ENCODE results near the gene ZNF419.
A peak's percentile ranks its signal among the peaks of the same experiment; 100 is the strongest.
"Not testable (repeated sequence)": the region's sequence is repeated elsewhere in the genome, so short reads cannot be mapped to it uniquely, and the experiment has no call there.

The ZNF419 gene

GRCh38 chr19:57515255-57515654 is 27.7 kb downstream of the ZNF419 start:
- TF ChIP-seq EZH2 (IDR thresholded peaks at IDR 0.05) (no peak), POLR2AphosphoS5 (IDR thresholded peaks at IDR 0.05; ENCODE audit: borderline replicate concordance, low read depth, low read length) (no peak), FOXP2 (optimal IDR thresholded peaks at IDR 0.05; ENCODE audit: control extremely low read depth, extremely low read length, insufficient read depth) (no peak)
- Histone ChIP-seq H3K27ac (no peak overlapping the region), H3K9me3 (ENCODE audit: low read depth, low read length) (no peaks in the 10 kb centered on the region), H3K4me3 (no peak overlapping the region), H3K36me3 (ENCODE audit: insufficient read depth, low read length) (peaks cover 22% of the 10 kb centered on the region; the same call in 1 of the 2 replicates), H3K9ac (ENCODE audit: insufficient read length) (no peak overlapping the region)
- DNase-seq (ENCODE audit: low read depth, low spot score): no peak

GRCh38 chr19:57518021-57518420 is 30.5 kb downstream of the ZNF419 start:
- DNase-seq (ENCODE audit: low read depth, low spot score); H3K9ac ChIP-seq (ENCODE audit: insufficient read length); H3K27ac ChIP-seq; H3K4me3 ChIP-seq; H3K9me3 ChIP-seq (ENCODE audit: low read depth, low read length): not testable (repeated sequence)
- peaks cover 22% of the 10 kb centered on the region; the same call in 1 of the 2 replicates for H3K36me3 ChIP-seq (ENCODE audit: insufficient read depth, low read length)

- Histone ChIP-seq H3K27ac (no peak within 1 kb of the TSS), H3K9ac (ENCODE audit: insufficient read length) (peak within 1 kb of the TSS; percentile 84), H3K9me3 (ENCODE audit: low read depth, low read length) (peaks cover 2% of the 10 kb centered on the region; the same call in 1 of the 2 replicates), H3K36me3 (ENCODE audit: insufficient read depth, low read length) (peaks cover 20% of the 10 kb centered on the region), H3K4me3 (peak within 1 kb of the TSS; percentile 88)
- DNase-seq (ENCODE audit: low read depth, low spot score): peak; percentile 66
- TF ChIP-seq EZH2 (IDR thresholded peaks at IDR 0.05): no peak
- no peak for TF ChIP-seq FOXP2 (optimal IDR thresholded peaks at IDR 0.05; ENCODE audit: control extremely low read depth, extremely low read length, insufficient read depth)
- TF ChIP-seq POLR2AphosphoS5 (IDR thresholded peaks at IDR 0.05; ENCODE audit: borderline replicate concordance, low read depth, low read length): peak; percentile 70
Observed at GRCh38 chr19:57527136-57527881, 39.8 kb downstream of the ZNF419 start, which contains the start of gene ZNF549. TSS of gene ZNF549 (plus strand) at chr19:57527356. CDS start at chr19:57527574, 218 bp downstream.

GRCh38 chr19:57537953-57538547 is 50.5 kb downstream of the ZNF419 start:
- no peak for TF ChIP-seq POLR2AphosphoS5 (IDR thresholded peaks at IDR 0.05; ENCODE audit: borderline replicate concordance, low read depth, low read length)
- TF ChIP-seq FOXP2 (optimal IDR thresholded peaks at IDR 0.05; ENCODE audit: control extremely low read depth, extremely low read length, insufficient read depth): no peak
- TF ChIP-seq EZH2 (IDR thresholded peaks at IDR 0.05): no peak
- DNase-seq (ENCODE audit: low read depth, low spot score): no peak
- Histone ChIP-seq H3K9me3 (ENCODE audit: low read depth, low read length) (peaks cover 52% of the 10 kb centered on the region), H3K36me3 (ENCODE audit: insufficient read depth, low read length) (peaks cover 89% of the 10 kb centered on the region), H3K27ac (no peak overlapping the region), H3K4me3 (no peak overlapping the region), H3K9ac (ENCODE audit: insufficient read length) (no peak overlapping the region)
